SKM-1 treated with dmso at 0.1 percent for 144 hours (cell line): ENCODE data around the gene PKM.

Experiments used
- DNase-seq: peaks from one replicate; lab custom pipeline; 2025; ENCODE audit not compliant: unreplicated experiment; lab: John Stamatoyannopoulos, UW

PKM gene

GRCh38 chr15:72202302-72202701 is 28.7 kb downstream of the PKM start:
- no peak for DNase-seq

DNA sequence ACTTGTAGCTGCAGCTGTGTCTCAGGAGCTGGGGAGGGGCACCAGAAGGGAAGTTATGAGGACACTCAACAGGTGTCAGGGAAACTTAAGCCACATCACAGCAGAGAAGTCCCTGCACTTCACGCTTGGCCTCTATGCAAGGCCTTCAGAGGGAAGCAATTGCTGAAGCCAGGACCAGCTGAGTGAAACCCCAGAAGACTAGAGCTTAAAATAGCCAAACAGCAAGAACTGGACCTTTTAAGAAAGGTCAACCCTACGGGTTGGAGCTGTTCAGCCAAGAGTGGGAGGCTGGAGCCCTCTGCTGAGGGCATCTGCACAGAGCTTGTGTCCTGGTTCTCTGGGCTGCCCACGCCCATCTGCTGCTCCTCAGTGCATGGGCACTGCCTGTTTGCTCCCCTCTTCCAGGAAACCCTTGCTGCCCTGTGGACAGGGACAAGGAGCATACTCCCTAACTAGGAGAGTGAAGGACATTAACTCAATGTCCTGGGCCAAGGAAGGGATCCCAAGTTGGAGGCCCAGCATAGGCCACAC is 29.5 kb downstream of the PKM start:
- no peak for DNase-seq

DNA sequence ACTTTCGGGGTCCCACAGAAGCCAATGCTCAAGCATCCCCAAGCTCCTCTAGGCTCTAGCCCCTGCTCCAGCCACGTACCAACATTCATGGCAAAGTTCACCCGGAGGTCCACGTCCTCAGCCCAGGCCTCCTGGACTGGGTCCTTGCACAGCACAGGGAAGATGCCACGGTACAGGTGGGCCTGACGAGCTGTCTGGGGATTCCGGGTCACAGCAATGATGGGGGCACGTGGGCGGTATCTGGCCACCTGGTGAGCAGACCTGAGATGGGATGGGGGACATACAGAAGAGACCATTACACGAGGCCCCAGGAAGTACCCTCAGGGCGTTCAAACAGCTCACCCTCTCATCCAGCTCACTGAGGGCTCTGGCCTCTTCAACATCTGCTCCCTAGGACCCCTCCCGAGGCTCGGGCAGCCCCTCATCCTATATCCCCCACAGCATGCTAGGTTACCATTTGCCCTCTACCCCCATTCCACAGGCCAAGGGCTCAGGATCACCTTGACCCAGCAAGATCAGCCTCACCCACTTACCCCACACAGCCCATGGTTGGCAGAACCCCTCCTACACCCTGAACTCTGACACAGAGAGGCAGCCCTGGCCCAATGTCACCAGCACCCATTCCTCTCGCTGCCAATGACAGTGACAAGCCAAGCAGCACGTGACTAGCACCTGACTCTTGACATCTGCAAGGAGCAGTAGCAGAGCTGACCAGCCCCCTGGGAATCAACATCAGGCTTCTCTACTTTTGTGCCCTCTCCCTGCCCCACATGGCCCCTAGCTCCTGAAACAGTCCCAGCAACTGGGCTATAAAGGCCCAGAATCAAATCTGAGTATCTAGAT is 30.4 kb downstream of the PKM start:
- DNase-seq: no peak

GRCh38 chr15:72199721-72200212 is 31.2 kb downstream of the PKM start:
- DNase-seq: peak; percentile 47

DNA sequence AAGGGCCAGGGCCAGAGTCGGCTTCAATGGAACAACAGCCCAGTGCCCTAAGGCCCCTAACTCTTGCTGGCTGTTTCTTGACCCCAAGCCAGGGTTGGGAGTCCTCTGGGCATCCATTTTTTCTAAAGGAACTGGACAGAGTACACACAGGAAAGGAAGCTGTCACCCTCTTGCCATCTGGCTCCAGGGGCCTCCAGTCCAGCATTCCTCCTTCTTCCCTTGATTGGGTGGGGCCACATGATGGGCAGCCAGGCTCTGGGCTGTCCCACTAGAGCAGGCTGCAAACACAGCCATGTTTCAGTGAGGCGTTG is 31.8 kb downstream of the PKM start:
- DNase-seq: no peak

GRCh38 chr15:72198356-72199204 is 32.4 kb downstream of the PKM start:
- DNase-seq: no peak

GRCh38 chr15:72197460-72198355 is 33.3 kb downstream of the PKM start, which contains the start of gene GRAMD2A:
TSS of gene GRAMD2A (minus strand) at chr15:72197787.
- no peak for DNase-seq

- DNase-seq: no peak
These were observed 33.9 kb downstream of the PKM start for GRCh38 chr15:72197041-72197459.

- no peak for DNase-seq
These were observed 34.5 kb downstream of the PKM start for GRCh38 chr15:72196409-72197040.

DNA sequence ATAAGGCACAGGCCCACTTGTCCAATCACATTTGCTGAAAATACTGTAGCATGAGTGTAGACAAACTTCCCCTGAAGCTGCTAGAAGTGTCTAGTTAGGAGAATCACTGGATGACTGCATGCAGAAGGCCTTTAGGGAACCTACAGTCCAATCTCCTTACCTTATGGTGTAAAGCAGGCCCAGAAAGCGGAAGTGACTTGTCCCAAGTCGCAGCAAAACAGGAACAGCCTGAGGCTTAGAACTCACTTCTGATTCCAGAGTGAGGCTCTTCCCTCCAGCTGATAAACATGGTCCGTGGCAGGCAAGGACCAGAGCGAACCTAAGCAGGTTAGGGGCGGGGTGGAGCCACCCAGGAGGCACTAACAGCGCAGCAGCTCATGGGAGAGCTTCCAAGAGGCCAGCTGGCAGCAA is 35.9 kb downstream of the PKM start:
- peak; percentile 97 for DNase-seq

- DNase-seq: no peak
These were observed 37.1 kb downstream of the PKM start for GRCh38 chr15:72193836-72194396.

- DNase-seq: no peak
These were observed 38.6 kb downstream of the PKM start for GRCh38 chr15:72192416-72192815.

GRCh38 chr15:72189250-72189902 is 41.6 kb downstream of the PKM start:
- no peak for DNase-seq

GRCh38 chr15:72184165-72184811 is 46.7 kb downstream of the PKM start:
- no peak for DNase-seq

DNA sequence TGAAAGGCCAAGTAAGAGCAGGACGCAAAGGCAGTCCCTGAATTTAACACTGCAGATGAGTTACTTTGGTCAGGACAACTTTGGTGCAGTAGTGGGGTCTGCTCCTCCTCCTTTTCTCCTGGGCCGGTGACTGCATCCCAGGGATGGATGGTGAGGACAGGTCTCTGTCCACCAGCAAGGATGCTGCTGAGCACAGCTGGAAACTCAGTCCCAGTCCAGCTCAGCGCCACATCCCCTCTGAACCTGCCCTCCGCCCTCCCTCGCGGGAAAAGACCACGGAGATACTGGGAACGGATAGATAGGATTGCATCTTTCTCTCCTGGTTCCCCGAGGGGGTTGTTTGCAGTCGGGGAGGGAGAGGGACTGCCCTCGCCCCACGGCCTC is 47.2 kb downstream of the PKM start:
- DNase-seq: no peak

DNA sequence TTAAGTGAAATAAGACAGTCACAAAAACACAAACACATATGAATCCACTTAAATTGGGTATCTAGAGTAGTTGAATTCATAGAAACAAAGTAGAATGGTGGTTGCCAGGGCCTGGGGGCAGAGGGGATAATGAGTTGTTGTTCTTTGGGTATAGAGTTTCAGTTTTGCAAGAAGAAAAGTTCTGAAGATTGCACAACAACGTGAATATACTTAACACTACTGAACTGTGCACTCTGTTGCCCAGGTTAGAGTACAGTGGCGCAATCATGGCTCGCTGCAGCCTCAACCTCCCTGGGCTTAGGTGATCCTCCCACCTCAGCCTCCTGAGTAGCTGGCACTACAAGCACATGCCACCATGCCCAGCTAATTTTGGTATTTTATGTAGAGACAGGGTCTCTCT is 48.3 kb downstream of the PKM start:
- DNase-seq: no peak

DNA sequence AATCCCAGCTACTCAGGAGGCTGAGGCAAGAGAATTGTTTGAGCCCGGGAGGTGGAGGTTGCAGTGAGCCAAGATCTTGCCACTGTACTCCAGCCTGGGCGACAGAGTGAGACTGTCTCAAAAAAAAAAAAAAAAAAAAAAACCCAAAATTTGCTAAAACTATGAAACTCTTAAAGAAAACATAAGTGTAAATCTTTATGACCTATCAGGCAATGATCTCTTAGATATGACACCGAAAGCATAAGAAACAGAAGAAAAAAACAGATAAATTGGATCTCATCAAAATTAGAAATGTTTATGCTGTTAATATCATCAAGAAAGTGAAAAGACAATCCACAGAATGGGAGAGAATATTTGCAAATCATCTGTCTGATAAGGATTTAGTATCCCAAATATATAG is 48.7 kb downstream of the PKM start:
- no peak for DNase-seq

GRCh38 chr15:72180761-72181324 is 50.1 kb downstream of the PKM start:
- no peak for DNase-seq
